Mesenteric fat pad (tissue), 1 donor: ENCODE results near the gene TEX264. TPM values are rescaled to one million over a fixed set of nuclear protein-coding genes. Genes with fewer than 3 reads are reported as not detected.

ENCODE experiments used
- DNase-seq: peaks from one replicate; pipeline ENCODE4 v3.0.0-alpha.2; 2020; ENCODE audit warnings: low spot score
- total RNA-seq: library from RNA; stranded (reverse); fragmentation: NEBNext Ultra II Directional; extraction: Animal tissue kit (Norgen Biotek cat#: 25700); gene quantifications from one replicate; pipeline ENCODE4 v1.2.1, GENCODE V29; 2021
- donor health status: DM: yes; HTN: yes; CAD: no.

The TEX264 gene
- total RNA-seq, 1 donor from 2014 or later: 35.4 TPM

DNA sequence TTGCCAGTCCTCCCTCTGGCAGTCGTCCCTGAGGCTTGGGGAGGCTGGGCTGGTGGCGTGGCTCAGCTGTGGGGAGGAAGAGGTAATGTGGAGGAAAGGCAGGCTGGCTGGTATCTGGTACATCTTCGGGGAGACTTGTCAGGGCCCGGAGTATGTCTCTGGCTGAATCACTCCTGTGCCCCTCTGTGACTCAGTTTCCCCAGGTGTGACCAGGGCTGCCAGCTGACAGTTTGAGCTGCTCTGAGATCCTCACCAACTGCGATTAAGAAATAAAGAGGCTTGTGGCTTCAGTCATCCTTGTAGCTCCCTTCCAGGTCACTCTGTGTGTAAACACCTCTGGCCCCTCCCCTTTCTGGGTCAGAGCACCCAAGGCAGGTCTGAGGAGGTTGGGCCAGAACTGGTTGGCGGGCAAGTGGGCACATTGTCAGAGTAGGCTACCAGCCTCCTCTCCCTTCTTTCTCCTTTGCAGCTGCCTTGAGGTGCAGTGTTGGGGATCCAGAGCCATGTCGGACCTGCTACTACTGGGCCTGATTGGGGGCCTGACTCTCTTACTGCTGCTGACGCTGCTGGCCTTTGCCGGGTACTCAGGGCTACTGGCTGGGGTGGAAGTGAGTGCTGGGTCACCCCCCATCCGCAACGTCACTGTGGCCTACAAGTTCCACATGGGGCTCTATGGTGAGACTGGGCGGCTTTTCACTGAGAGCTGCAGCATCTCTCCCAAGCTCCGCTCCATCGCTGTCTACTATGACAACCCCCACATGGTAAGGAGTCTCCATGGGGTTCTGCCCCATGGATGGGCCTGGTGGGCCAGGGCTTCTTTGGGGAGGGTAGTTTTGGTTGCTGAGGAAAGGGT is 3.0 kb downstream of the TEX264 start:
- DNase-seq: peak; percentile 60

DNA sequence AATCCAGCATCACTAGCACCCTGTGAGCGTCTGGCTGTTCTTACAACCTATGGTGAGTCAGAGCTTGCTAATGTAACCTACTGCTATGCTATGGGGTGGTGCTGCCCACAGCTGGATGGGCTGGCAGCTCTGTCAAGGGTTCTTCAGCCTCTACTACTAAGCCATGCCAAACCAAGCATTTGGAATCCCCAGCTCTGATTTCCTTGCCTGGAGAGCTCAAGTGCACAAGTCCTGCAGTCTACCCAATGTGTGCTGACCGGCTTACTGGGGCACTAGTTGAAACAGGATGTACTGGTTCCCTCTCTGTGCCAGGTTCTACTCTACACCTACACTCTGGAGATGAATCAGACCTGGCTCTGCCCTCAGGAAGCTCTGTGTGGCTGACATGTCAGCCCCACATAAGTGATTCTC is 4.2 kb downstream of the TEX264 start:
- DNase-seq: no peak

DNA sequence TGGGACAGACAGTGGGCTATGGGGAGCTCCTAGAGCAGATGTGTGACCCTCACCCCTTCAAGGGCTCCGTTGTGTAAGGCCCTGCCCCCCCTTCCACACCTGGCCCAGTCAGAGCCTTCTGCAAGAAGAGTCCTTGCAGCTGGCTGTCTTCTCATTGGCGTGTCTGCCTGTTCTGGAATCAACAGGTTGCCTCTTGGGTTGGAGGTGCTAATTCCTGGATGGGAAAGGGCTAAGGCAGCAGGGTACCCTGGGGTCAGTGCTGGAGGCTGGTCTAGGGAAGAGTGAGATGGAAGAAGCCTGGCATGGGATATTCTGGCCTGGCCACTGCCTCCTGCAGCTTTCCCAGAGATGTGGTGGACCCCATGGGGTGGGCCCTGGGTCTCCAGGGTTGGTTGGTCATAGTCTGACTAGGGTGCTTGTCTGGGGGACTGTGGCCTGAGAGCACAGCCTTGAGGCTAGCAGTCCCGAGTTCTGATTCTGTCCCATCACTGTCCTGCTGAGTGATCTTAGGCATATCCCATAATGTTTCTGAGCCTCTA is 5.1 kb downstream of the TEX264 start:
- no peak for DNase-seq

DNA sequence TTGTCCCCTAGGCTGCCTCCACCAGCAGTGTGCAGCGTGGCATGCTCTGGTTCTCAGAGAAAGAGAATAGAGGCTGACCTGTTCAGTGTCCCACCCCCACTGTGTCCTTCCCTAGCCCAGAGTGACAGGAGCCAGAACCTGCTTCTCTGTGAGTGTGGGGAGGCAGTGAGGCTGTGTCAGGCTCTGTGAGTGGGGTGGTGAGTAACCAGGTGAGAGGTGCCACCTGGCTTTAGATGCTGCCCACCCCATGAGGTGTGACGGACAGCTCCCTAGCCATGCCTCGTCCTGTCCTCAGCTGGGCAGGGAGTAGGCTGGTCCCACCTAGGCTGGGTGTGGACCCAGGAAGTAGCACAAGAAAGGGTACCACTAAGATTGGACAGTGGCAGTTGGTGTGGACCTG is 6.3 kb downstream of the TEX264 start:
- no peak for DNase-seq

DNA sequence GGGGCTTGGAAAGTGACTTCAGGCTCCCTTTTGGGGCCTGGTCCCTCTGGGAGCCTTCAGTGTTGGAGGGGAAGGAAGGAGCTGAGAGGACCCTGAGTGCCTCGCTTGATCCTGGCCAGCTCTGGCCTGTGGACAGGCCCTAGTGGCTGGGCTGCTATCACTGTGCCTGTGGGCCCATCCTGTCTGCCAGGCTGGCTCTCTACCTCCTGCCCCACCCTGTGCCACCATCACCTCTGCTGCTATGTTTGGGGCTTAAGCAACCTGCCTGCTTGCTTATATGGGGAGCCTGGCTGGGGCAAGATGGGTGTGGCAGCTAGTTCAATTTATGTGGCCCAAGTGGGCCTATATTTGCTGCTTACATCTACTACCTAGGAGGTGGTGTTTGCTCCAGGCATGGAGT is 7.1 kb downstream of the TEX264 start:
- DNase-seq: no peak

DNA sequence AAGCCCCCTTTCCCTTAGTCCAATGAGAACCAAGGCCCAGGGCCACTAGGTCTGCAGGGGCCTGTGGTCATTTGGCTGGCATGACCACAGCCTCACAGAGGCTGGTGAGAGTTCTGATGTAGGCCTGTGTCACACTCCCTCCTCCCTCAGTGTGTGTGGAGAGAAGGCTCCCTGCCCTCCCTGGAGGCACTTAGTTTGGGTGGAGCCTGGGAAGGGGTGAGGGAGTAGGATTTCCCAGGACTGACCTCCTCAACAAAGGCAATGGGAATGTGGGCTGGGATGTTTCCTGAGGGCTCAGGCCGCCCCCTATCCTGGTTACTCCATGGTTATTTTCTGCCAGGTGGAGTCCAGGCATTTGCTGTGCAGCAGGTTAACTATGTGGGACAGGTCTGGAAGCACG is 7.6 kb downstream of the TEX264 start:
- no peak for DNase-seq

DNA sequence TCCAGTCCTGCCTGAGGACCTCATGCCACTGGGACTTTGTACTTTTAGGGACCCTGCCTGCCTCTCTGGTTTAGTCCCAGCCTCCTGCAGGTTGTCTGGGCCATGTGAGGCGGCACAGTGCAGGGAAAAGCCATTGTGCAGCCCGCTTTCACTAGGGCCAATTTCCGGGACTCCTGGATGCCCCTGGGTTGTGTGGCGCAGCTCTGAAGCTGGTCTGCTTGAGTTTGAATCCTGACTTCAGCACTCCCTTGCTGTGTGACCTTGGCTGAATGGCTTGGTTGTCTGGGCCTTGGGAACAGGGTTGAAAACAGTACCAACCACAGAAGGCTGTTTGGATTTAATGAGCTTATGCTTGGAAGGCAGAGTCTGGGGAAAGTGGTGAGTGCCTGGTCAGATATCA is 8.3 kb downstream of the TEX264 start:
- DNase-seq: no peak

DNA sequence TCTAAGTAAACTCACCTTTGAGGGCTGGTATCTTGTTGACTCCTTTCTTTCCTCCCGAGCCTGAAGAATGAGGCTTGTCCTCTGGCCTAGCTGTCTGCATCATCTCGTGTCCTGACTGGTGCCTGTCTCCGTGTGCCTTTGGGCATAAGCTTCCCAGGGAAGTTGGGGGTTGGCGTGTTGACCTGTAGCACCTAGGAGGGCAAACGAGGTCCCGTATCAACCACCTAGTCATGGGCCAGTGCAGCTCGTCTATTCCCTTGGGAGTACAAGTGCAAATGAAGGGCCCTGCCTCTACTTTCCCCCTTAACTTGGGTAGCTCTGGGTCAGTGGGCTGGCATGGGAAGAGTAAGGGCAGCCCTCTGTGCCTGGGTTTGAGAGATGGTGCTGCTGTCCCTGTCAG is 8.7 kb downstream of the TEX264 start:
- DNase-seq: no peak

DNA sequence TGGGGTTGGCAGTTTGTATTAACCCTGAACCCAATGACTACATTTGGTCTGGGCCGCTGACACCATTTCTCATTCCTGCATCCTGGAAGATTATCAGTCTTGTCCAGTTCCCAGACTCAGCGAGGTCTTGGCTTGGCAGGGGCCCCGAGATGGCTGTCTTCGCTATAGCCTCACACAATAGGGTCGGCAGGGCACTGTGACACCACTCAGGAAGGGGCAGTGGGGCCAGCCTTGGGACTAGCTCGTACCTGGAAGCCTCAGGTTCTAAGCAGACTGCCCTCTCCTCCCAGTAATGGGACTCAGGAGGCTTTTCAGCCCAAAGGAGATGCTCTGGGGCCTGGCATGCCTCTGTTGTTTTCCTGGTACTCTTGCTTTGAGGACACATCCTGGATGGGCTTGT is 9.1 kb downstream of the TEX264 start:
- no peak for DNase-seq

DNA sequence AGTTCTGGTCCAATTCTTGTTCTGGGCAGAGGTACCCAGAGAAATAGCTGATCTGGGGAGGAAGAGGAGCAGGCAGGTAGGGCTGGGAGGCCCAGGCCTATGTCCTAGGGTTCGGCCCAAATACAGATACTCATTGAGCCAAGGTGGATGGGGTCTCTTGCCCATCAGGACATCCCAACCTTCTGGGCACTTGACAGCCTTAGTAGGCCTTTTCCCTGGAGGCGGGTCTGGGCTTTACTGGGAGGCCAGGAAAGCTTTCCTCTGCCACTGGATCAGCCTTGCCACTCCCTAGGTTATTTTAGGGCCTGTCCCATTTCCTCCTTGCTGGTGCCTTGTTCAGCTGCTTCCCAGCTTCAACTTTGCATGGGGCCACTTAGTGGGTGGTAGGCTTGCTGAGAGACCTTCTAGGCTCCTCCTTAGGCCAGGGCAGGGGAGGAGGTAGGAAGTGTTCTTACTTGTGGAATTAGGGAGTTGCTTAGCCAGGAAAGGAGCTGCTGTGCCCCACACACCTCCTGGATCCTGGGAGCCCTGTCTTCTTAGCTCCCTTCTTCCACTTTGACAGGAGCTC is 9.7 kb downstream of the TEX264 start:
- DNase-seq: no peak

DNA sequence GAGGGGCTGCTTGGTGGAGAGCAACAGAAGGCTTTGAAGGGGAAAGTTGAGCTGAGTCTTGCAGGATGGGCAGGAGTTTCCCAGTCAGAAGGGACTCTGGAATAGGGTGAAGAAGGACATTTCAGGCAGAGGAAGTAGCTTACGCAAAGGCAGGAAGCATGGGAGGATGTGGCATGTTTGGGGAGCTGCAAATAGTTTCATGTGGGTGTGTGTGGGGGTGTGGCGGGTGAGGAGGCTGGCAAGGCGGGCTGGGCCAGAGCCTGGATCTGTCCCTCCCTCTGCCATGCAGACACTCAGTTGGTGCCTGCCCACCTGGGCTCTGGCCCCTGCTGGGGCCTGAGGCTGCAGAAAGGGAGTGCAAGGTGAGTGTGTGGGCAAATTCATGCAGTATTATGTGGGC is 10.4 kb downstream of the TEX264 start:
- DNase-seq: no peak

DNA sequence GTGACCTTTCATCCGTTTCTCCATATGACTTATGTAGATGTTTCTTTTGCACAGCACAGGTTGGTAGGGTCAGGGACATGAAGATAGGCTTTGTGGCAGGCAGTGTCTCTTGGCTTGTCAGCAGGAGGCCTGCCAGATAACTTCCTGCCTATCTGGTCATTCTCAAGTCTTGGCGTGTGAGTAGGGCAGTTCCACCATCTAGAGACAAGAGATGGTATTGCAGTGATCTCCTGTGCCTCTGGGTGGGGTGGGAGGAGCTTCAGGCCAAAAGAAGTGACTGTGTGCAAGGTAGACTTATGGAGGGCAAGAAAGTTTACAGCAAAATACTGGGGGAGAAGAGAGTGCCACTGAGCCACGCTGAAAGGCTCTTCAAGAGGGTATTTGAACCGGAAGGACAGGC is 11.0 kb downstream of the TEX264 start:
- DNase-seq: no peak

DNA sequence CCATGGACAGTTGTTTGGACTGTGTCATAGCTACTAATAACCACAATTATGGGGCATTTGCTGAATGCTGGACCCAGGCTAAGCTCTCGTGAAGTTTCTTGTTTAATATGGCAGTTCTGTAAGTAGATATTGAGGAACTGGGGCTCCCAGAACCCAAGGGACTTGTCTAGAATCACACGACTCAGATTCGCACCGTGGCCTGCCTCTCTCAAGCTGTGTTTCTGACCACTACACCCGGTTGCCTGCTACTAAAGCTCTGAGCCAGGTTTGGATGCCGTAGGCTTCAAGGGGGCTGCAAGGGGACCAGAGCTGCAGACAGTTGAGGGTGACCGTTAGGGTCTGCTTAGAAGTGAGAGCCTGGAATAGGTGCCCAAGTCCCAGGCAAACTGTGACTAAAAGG is 11.5 kb downstream of the TEX264 start:
- DNase-seq: no peak

DNA sequence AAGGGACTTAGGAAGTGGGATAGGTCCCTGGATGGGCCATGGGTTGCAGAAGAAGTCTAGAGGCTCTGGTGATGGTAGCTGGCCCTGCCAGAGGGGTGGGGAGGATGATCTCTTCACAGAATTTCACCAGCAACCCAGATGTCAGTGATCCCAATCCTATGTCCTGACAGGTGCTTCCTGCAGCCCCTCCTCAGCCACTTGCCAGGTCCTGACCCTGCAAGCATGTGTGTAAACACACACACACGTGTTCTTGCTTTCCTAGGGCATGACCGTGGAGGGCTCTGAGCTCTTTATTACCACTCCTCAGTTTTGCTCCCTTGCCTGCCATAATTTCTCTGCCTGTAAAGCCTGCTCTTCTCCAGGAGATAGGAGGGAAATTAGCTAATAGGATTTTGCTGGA is 12.5 kb downstream of the TEX264 start:
- DNase-seq: no peak

DNA sequence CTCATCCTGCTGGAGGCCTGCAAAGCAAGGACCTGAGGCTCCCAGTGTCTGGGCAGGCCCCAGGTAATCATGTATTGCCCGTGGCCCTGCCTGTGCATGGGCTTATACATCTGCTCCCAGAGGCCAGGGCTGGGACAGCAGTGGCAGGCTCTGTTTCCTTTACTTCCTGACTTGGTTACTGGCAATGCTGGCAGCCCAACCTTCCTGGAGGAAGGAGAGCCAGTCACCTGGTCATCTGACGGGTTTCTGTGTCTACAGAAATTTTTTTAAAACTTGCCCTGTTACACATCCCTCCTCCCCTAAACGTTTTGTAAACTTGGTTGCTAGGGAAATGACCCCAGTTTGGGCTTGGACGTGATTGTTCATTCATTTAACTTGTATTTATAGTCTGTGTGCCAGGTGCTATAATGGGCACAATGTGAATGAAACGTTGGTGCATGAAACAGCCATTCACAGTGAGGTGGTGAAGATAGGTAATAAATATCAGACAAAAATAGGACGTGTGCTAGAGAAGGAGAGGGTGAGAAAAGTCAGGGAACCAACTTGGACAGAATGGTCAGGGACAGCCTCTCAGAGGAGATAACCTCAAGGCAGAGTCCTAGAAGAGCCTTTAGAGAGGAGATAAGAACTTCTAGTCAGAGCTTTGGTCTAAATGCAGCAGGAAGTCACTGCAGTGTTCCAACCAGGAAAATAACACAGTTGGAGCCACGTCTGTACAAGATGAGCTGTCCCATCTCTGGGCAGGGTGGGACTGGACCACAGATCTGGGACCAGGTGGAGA is 14.1 kb downstream of the TEX264 start:
- no peak for DNase-seq

DNA sequence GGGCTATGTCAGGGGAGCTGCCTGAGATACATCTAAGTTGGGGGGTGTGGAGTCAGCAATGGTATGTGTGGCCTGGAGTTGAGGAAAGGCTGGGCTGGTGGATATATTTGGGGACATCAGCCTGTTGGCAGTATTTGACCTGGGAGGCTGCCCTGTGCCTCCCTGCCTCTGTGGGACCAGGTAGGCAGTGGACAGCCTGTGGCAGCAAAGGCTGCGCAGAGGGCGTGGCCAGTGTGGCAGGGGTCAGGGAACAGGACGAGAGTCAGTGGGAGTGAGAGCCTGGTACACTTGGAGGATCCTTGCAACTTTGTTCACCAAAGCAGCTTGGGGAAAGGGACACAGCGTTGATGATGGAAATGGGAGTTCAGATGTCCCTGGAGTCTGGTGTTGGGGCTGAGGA is 15.0 kb downstream of the TEX264 start:
- DNase-seq: no peak

DNA sequence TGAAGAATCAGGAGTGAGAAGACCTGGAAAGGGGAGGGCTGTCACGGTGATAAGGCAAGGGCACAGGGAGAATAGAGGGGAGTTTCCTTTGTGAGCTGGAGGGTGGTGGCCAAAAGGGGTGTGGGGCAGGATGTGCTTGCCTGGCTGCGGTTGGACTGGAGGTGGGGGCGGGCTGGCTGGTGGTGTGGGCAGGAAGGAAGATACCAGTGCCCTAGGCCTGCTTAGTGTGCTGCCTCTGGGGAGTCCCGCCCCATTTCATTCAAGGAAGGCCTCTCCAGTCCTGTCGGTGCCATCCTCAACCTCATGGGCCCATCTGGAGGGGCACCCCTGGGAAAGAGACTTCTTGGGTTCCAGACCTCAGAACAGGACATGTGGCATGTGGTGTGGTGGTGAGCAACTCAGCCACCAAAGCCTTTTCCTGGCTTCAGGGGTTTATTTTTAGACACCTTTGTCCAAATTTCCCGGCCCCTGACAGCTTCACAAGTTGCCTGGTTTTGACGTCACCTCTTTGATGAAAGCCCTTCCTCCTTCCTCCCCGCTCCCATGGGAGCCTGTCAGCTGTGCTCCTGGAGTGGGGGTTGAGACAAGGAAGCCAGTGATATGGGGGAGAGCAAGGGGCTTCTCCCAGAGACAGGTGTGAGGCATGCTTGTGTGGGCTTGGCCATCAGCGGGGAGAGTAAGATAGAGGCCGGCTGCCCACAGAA is 15.6 kb downstream of the TEX264 start:
- no peak for DNase-seq

DNA sequence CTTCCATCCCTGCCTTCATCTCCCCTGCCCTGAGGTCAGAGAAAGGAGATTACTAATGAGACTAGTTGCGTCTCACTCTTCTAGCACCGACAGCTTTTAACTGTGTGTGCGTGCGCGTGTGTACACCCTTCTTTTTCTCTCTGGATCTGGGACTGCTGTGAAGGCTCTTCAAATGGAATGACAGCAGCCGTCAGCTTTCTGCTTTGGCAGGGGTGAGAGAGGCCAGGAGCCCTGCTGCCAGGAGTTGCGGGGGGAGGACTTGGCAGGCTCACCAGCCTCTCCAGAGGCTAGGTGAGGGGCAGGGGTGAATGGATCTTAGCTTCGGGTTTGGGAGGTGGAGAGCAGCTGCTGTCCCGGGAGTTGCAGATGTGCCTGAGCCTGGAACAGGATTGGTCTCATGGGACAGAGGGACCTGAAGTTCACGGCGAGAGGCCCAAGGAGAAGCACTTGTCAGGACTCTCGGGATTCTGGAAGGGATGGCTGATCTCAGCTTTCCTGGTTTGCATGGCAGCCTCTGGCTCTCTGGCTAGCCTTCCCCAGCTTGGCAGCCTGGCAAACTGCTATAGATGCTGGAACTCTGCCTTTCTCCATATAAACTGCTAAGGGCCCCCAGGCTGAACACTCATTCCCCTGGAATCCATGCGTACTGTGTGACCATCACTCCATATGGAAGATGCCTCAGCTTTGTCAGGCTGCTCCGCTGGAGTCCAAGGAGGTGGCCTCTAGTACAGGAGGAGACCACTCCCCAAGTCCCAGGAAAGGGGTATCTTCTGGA is 16.6 kb downstream of the TEX264 start:
- no peak for DNase-seq

DNA sequence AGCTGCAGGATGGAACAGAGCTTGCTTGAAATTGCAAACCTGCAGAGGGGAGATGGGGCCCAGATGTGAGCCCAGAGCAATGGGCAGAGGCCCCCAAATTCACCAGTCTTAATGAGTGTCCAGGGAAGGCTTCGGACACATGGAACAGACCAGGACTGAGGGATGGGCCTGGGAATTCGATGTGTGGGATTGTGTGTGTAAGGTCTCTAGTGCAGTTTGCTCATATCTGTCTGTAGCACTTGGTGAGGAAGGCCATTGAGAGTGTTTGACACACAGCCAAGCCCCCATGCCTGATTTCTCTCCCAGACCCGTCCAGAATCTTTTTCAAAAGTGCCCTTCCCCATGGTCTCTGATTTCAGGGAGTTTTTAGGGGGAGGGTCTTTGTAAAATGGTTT is 17.2 kb downstream of the TEX264 start:
- DNase-seq: no peak

DNA sequence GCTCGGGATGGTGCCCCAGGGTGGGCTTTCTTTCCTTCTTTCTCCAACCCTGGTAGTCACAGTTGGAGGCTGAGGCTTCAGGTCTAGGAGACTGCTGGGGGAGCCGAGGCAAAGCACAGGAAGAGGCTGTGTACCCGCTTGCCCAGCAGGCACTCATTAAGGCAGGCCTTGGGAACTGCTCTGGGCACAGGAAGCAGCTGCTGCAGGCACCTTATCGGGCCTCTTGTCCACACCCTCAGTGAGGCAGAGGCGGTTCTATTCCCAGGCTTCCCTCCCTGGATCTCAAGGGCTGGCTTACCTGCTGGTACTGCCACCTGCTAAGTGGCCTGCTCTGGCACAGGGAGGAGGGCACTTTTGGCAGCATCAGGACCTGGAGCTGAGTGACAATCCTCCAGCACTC is 20.0 kb downstream of the TEX264 start:
- DNase-seq: no peak

DNA sequence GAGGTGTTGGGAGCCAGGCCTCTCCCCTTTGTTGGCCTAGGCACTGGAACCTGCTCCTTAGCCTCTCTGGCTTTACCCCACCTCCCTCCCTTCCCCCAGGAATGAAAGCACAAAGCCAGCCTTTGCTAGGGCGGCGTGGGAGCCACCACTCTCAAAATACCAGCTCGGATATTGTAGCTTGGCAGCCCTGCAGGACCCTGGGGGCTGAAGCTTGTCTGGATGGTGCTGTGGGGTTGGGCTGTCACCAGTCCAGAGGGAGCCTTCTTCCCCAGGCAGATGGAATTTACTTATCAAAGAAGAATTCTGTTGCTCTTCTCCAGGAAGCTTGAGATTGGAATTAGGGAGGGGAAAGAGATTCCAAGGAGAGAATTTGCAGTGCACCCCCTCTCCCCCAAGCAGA is 20.9 kb downstream of the TEX264 start:
- DNase-seq: no peak
